Right atrium auricular region (tissue), 2 donors: ENCODE results near the gene TMEM201. TPM values are rescaled to one million over a fixed set of nuclear protein-coding genes. Genes with fewer than 3 reads are reported as not detected.

ENCODE experiments used
- DNase-seq: peaks from one replicate; pipeline ENCODE4 v3.0.0-alpha.2; 2019; ENCODE audit warnings: low spot score
- H3K27ac ChIP-seq, 2 donors: fragments of 200-600 bp; sonication (generic); 1 replicate in 1 of 2; 2 replicates in 1 of 2; pipeline ENCODE4 v1.5.1; 2016 to 2019
- H3K27me3 ChIP-seq, 2 donors: fragments of 200-600 bp; sonication (generic); one replicate each; pipeline versions ENCODE4 v1.5.1 to v1.6.0; 2017 to 2019
- H3K36me3 ChIP-seq: fragments of 200-600 bp; sonication (generic); one replicate; pipeline ENCODE4 v1.5.1; 2016
- H3K4me1 ChIP-seq, 2 donors: fragments of 200-600 bp; sonication (generic); one replicate each; pipeline versions ENCODE4 v1.5.1 to v1.6.0; 2017 to 2019
- H3K4me3 ChIP-seq, 2 donors: fragments of 200-600 bp; sonication (generic); 1 replicate in 1 of 2; 2 replicates in 1 of 2; pipeline ENCODE4 v1.5.1; 2017 to 2019; ENCODE audit warnings: mild to moderate bottlenecking in 1 of 2, moderate library complexity in 1 of 2
- H3K9me3 ChIP-seq, 2 donors: fragments of 200-600 bp; sonication (generic); one replicate each; pipeline ENCODE4 v1.5.1; 2019
- CTCF ChIP-seq, 2 donors: fragments of 200-600 bp; sonication (generic); IDR thresholded peaks; one replicate each; pipeline ENCODE4 v1.5.1; 2019; ENCODE audit warnings: antibody characterized with exemption in 2 of 2
- total RNA-seq, 2 donors: library from RNA; depleted of rRNA; stranded (reverse); fragments of >200 nt; gene quantifications; one replicate each; pipeline ENCODE4 v1.1.0, GENCODE V29; 2016

Gene TMEM201
- total RNA-seq, 2 donors from 2014 or later: 17.2 to 18.6 TPM

GRCh38 chr1:9628541-9629444, 40.1 kb downstream of the TMEM201 start:
- Histone ChIP-seq H3K4me1 (peaks cover 0 to 11% of the 10 kb centered on the region in 2 donors), H3K9me3 (no peaks in the 10 kb centered on the region), H3K4me3 (no peak overlapping the region), H3K27ac (no peak overlapping the region), H3K36me3 (no peaks in the 10 kb centered on the region), H3K27me3 (no peaks in the 10 kb centered on the region)
- no peak for DNase-seq
- TF ChIP-seq CTCF (IDR thresholded peaks at IDR 0.05): no peak

DNA sequence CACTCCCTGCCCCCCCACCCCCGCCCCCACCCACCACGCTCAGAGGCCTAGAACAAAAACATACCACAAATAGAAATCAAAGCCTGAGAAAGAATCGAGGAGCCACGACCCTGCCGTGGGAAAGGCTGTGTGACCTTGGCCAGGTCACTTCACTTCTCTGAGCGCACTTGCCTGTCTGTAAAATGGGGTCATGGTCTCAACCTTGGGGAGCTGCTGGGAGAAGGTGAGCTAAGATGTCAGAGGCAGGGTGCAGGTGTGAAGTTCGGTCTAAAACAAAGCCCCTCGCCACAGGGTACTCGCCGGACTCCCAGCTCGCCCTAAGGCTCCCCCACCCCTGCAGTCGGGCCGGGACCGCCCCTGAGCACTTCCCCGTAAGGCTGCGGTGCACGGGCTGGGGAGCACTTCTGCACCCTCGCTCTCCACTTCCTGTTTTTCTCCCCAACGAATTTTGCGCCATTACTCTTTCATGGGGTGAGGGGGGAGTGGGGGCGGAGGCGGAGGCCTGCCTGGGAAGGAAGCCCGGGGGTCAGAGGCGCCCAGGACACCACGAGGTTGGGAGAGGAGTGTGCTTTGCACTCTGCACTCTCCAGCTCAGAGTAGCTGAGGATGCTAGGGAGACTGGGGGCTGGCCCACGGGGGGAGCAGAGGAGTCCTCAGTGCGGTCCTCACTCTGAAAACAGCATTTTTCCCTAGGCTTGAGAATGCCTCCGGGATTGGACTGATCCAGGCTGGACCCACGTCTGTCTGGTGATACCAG, 40.9 kb downstream of the TMEM201 start:
- DNase-seq: no peak
- H3K4me1 ChIP-seq: peaks cover 0 to 11% of the 10 kb centered on the region in 2 donors
- H3K27ac ChIP-seq: no peak overlapping the region
- TF ChIP-seq CTCF (IDR thresholded peaks at IDR 0.05): no peak
- no peaks in the 10 kb centered on the region for H3K9me3 ChIP-seq
- no peaks in the 10 kb centered on the region for H3K36me3 ChIP-seq
- no peak overlapping the region for H3K4me3 ChIP-seq
- H3K27me3 ChIP-seq: no peaks in the 10 kb centered on the region

GRCh38 chr1:9630331-9631111, 41.8 kb downstream of the TMEM201 start:
- no peaks in the 10 kb centered on the region for H3K9me3 ChIP-seq
- no peak for TF ChIP-seq CTCF (IDR thresholded peaks at IDR 0.05)
- H3K27me3 ChIP-seq: no peaks in the 10 kb centered on the region
- H3K4me1 ChIP-seq: peaks cover 0 to 11% of the 10 kb centered on the region in 2 donors
- H3K27ac ChIP-seq: no peak overlapping the region
- no peak overlapping the region for H3K4me3 ChIP-seq
- no peak for DNase-seq
- H3K36me3 ChIP-seq: no peaks in the 10 kb centered on the region

DNA sequence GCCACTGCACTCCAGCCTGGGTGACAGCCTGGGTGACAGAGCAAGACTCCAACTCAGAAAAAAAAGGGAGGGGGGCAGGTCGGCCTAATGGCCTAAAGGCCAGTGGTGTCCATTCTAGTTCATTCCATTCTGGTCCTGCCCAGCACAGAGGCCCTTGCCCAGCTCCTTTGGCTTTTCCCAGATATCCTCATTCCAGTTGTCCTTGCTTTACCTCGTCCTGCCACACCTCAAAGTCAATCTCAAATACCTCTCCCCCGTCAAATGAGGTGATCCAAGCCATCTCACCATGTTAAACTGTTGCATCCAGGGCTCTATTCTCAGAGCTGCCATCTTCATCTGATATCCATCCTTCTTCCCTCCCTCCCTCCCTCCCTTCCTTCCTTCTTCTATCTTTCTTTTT, 42.9 kb downstream of the TMEM201 start:
- no peak for DNase-seq
- H3K4me3 ChIP-seq: no peak overlapping the region
- H3K27ac ChIP-seq: no peak overlapping the region
- no peaks in the 10 kb centered on the region for H3K27me3 ChIP-seq
- H3K4me1 ChIP-seq: peaks cover 0 to 9% of the 10 kb centered on the region in 2 donors
- no peaks in the 10 kb centered on the region for H3K9me3 ChIP-seq
- TF ChIP-seq CTCF (IDR thresholded peaks at IDR 0.05): no peak
- no peaks in the 10 kb centered on the region for H3K36me3 ChIP-seq

GRCh38 chr1:9633493-9633892, 44.8 kb downstream of the TMEM201 start:
- Histone ChIP-seq H3K27ac (no peak overlapping the region), H3K27me3 (no peaks in the 10 kb centered on the region), H3K4me3 (no peak overlapping the region), H3K4me1 (no peaks in the 10 kb centered on the region), H3K36me3 (no peaks in the 10 kb centered on the region), H3K9me3 (no peaks in the 10 kb centered on the region)
- DNase-seq: no peak
- TF ChIP-seq CTCF (IDR thresholded peaks at IDR 0.05): no peak
